HG03097 (cell line): ENCODE measurements around the gene COLQ.
"Not testable (repeated sequence)": the region's sequence is repeated elsewhere in the genome, so short reads cannot be mapped to it uniquely, and the experiment has no call there.

Experiments
- ATAC-seq: cut with Tn5 transposase; IDR thresholded peaks from one replicate; pipeline ENCODE4 v1.9.1; 2021; ENCODE audit not compliant: unreplicated experiment, low FRiP score

COLQ gene

GRCh38 chr3:15493436-15493835, 28.1 kb downstream of the COLQ start:
- no peak for ATAC-seq

- no peak for ATAC-seq
These were observed 28.6 kb downstream of the COLQ start for GRCh38 chr3:15492847-15493360.

DNA sequence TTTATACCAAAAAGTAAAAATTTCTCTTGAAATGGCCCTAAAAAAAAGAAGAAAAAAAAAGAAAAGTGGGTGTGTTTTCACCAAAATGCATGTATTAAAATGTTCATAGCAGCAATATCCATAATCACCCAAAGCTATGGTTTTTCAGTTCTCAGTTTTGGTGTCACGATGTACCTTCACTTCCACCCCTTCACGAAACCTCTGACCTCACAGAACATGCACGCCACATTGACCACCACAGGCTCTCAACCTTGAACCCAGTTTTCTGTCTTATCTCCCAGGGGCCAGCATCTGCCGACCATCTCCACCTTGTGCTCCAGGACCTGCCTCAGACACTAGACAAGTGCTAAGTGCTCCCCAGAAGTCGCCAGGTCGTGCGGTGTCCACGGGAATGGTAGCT, 30.4 kb downstream of the COLQ start:
- ATAC-seq: no peak

DNA sequence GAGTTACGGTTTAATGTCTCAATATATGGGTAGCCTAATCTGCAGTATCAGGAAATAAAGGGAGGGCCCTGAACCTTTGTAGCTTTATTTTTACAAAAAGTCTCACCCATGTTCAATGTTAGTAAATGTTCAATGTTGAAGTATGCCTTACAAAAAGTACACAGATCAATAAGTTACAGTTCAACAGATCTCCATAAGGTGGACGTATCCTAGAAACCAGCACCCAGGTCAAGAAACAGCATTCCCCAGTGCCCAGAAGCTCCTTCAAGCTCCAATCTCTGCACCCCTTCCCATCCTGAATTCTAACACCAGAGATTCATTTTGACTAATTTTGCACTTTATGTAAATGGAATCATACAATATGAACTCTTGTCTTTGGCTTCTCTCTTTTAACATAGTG, 31.3 kb downstream of the COLQ start:
- ATAC-seq: no peak

GRCh38 chr3:15488002-15488401, 33.5 kb downstream of the COLQ start:
- ATAC-seq: no peak

GRCh38 chr3:15486979-15487378, 34.5 kb downstream of the COLQ start:
- ATAC-seq: no peak

- no peak for ATAC-seq
These were observed 35.5 kb downstream of the COLQ start for GRCh38 chr3:15486020-15486419.

DNA sequence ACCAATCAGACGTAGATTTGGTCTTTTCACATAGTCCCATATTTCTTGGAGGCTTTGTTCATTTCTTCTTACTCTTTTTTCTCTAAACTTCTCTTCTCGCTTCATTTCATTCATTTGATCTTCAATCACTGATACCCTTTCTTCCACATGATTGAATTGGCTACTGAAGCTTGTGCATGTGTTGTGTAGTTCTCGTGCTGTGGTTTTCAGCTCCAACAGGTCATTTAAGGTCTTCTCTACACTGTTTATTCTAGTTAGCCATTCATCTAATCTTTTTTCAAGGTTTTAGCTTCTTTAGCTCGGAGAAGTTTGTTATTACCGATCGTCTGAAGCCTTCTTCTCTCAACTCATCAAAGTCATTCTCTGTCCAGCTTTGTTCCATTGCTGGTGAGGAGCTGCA, 37.0 kb downstream of the COLQ start:
- not testable (repeated sequence) for ATAC-seq

DNA sequence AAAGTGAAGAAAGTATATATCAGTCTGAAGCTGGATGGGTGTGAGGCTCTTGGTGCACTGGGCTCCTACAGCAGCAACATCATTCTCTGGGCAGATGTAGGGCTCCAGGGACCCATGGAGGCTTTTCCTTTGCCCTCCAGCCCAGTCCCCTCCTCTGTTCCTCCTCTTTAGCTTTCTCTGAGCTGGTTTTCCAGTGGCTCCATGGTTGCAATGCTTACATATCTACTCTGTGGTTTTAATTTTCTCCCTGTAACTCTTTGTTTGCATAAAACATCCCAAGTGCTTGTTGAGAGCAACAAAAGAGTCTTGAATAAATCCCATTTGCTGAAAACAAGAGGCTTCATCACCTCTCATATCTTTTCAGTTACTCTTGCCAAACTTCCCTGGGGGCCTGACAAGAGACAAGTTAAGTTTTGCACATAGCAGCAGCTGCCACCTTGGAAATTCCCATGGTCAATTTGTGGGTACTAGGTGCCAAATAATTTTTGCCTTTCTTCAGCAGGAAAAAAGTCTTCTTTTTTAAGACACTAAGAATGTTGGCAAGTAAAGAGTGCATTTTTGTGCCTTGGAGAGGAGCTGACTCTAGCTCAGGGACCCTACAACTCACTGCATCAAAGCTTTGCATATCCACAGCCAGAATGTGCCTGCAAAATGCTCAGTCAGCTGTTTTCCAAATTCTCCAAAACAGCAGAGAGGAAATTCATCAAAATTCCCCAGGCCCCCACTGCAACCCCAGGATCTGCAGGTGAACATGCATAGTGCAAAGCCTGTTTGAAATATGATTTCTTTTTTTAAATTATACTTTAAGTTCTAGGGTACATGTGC, 41.9 kb downstream of the COLQ start:
- ATAC-seq: no peak

DNA sequence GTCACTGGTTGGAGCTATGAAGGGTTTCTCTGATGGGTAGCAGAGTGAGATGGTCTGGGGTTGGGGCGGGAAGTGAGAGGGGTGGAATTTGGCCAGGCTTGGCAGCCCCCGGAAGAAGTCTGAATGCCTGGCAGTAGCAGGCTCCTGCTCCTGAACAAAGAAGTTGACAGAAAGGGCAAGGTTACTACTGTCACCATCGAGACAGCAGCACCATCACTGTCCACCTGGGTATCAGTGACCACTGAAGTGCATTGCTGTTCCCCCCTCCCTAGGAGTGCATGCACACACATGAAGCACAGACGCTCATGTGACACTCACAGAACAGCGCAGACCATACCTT, 42.9 kb downstream of the COLQ start:
- ATAC-seq: no peak

GRCh38 chr3:15477951-15478639, 43.4 kb downstream of the COLQ start:
- ATAC-seq: no peak

GRCh38 chr3:15476378-15476777, 45.1 kb downstream of the COLQ start:
- no peak for ATAC-seq

DNA sequence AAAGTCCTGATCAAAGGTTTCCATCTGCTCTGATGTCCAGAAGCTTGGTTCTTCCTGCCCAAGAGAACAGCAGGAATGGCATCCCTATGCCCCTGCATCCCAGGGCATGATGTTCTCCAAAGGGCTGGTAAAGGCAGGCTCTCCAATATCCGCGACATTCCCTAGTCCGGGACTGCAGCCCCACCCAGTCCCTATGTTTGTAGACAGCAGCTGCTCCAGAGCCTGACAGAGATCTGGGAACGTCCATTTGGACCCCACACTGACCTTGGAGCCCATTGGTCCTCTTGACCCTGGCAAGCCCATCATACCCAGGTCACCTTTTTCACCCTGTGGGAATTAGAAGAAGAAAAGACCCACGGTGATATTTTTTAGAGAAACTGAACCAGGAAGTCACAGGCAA, 46.3 kb downstream of the COLQ start:
- no peak for ATAC-seq

- ATAC-seq: no peak
These were observed 49.6 kb downstream of the COLQ start for GRCh38 chr3:15471861-15472260.

- no peak for ATAC-seq
These were observed 50.7 kb downstream of the COLQ start for GRCh38 chr3:15470849-15471248.

DNA sequence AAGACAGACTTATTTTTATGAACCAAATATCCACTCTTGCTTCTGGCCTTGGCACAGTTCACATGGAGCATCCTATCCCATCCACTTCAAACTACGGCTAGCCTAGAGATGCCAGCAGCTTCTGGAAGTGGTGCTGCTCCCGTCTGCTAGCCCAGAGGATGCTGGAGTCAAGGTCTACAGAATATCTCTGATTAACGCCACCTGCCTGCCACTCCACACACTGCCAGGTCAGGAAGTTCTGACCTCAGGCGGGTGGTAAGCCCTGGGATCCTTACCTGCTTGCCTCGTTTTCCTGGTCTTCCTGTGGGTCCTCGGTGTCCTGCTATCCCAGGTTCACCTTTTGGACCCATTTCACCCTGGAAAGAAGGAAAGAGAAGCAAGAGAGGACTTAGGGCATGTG, 51.2 kb downstream of the COLQ start:
- no peak for ATAC-seq

DNA sequence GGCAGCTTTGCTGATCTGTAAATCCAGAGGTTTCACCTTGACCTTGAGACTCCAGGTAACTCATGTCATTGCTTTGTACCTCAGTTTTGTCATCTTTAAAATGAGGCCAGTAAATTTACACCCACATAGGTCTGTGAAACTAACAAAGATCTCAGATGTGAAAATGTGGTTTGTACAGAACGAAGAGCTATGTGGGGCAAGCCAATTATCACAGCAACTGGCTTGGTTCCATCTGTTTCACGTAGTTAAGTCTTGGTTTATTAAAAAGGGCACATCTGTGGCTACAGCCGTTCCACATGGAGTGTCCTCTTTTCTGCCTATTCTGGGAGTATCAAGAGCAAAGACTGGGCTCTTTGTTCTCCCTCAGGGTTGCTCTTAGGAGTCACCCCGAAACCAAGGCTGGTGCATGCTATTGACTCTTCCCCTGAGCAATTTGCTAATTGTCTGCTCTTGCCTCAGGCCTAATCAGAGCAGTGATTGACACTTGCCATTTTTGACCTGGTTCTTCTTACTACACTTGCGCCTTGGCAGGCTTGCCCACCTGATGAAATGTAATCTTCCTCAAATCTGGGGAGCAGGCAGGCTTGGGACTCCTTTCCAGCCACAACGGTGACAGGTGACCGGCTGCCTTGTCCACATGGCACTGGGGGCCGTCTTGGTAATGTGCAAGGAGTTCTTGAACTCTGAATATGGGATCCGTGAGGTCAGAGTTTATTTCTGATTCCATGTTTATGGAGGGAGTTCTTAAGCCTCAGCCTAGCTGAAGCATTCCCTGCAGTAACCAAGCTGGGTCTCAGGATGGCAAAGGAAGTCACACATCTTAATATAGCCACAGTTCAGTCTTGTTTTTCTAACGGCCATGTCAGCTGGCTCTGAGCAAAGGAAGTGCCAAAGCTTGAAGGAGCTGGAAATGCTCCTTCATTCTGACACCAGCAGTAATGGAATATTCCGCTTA, 54.0 kb downstream of the COLQ start:
- no peak for ATAC-seq

DNA sequence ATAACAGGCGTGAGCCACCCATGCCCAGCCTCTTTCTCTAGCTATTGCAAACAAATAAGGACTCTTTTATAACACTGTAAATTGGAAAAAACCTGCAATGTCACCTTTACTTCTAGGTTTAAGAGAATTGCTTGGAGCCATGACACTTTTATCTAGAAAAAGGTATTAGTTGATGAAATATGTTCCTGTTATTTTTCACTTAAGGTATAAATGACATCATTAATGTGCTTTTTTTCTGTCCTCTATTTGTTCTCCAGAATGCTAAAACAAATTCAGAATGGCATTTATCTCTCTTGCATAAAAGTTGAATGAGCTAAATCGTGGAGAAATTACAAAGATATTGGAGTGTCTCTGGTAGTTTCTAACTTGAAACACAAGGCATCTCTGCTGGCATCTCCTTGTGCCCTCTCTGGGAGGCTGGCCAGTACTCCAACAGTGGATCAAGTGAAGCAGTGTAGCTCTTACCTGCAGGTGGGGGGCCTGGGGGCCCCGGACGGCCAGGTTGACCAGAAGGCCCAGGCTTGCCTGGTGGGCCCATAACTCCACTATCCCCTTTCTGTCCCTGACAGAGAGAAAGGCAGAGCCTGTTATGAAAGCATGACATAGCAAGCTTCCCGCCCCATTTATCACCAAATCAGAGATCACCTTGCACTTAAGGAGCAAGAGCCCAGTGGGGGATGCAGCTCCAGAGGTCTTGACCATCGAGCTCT, 55.5 kb downstream of the COLQ start:
- ATAC-seq: no peak

DNA sequence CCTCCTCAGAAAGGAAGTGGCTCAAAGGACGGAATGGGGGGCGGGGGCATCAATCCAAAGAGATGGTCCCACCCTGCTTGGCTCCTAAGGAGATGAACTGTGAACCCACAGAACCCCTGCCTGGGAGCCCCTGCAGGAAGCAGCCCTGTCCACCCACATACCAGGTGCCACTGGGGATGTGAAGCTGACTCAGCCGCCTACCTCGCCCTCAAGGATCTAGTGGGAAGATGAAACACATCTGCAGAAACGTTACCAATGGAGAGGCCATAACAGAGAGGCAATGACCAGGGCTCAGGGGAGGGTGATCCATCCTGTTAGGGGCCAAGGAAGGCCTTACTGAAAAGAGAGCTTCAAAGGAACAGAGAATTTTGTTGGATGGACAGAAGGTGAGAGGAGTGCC, 59.1 kb downstream of the COLQ start:
- no peak for ATAC-seq

DNA sequence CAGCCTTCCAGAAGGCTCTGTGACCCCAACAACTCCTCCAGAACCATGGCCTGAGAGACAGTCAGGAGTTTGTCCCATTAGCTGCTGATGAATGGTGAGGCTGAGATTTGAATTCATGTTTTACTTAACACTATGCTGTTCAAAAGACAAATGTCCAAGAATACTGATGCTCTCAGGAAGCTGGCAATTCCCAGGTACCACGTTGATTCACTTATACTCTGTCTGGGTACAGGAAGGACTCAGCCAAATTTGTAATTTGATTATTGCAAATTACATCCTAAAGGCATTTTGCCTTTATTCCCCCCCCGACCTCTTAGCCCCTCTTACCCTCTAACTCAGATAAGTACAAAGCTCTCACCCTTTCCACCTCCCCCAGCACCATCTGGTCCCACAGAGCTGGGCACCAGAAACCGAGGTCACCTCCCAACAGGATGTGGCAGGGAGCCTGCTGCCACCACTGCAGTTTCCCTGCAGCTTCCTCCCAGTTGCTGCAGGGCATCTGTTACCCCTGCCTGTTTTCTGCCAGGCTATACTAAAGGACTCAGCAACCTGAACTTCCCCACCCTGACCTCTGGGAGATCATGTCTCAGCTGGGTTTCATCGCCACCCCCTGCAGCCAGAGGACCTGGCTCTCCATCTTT, 60.5 kb downstream of the COLQ start:
- no peak for ATAC-seq
